ENCODE measurements around the gene LHFPL2. TPM values are rescaled to one million over a fixed set of nuclear protein-coding genes. Genes with fewer than 3 reads are reported as not detected.

LHFPL2 gene
- total RNA-seq, 4 donors from 2014 or later = 34.4 to 79.6 (median 51.5) TPM

GRCh38 chr5:78654386-78654785 is 5.8 kb upstream of the LHFPL2 start:
- no peaks in the 10 kb centered on the region for H3K36me3 ChIP-seq
- H3K9me3 ChIP-seq = no peaks in the 10 kb centered on the region
- peaks cover 0 to 21% (median 7%) of the 10 kb centered on the region in 4 donors for H3K4me1 ChIP-seq
- H3K4me3 ChIP-seq = no peak overlapping the region
- intact Hi-C loops (cut with DNase I; ENCODE audit: low total_unique reads) (no loop called here), in situ Hi-C loops (cut with MboI; ENCODE audit: low pct_ligation_motif_present in 1 of 4, low pct_unique_long_range_greater_than_20kb in 1 of 4, low sequenced_read_pairs in 3 of 4) (no loop called here)
- no peaks in the 10 kb centered on the region for H3K27me3 ChIP-seq
- WGBS, 2 donors (ENCODE audit: low coverage in 1 of 2) = 55 to 57% methylated on average over 1 of the region's 1 CpG
- DNase-seq = no peak
- H3K27ac ChIP-seq = no peak overlapping the region
- TF ChIP-seq CTCF (IDR thresholded peaks at IDR 0.05) = no peak

- no peak overlapping the region for H3K4me3 ChIP-seq
- 39 to 54% methylated on average over 4 to 6 of the region's 6 CpGs for WGBS, 2 donors (ENCODE audit: low coverage in 1 of 2)
- H3K27ac ChIP-seq = peak overlapping the region in 3 of 4 donors; percentile 11 to 38 (median 15)
- peaks cover 0 to 22% (median 7%) of the 10 kb centered on the region in 4 donors for H3K4me1 ChIP-seq
- intact Hi-C loops (cut with DNase I; ENCODE audit: low total_unique reads) = no loop called here
- TF ChIP-seq EP300 (IDR thresholded peaks at IDR 0.05; ENCODE audit: low read depth) (no peak), POLR2AphosphoS5 (IDR thresholded peaks at IDR 0.05) (no peak), POLR2A (IDR thresholded peaks at IDR 0.05) (no peak), CTCF (IDR thresholded peaks at IDR 0.05) (no peak)
- H3K36me3 ChIP-seq = no peaks in the 10 kb centered on the region
- no peaks in the 10 kb centered on the region for H3K9me3 ChIP-seq
- DNase-seq = no peak
- no peaks in the 10 kb centered on the region for H3K27me3 ChIP-seq
- in situ Hi-C loops (cut with MboI; ENCODE audit: low pct_ligation_motif_present in 1 of 4, low pct_unique_long_range_greater_than_20kb in 1 of 4, low sequenced_read_pairs in 3 of 4) = no loop called here
Measured at GRCh38 chr5:78653681-78654366, 5.3 kb upstream of the LHFPL2 start.

GRCh38 chr5:78653031-78653430 is 4.5 kb upstream of the LHFPL2 start:
- DNase-seq = no peak
- Histone ChIP-seq H3K27ac (no peak overlapping the region), H3K4me1 (peaks cover 0 to 22% (median 7%) of the 10 kb centered on the region in 4 donors), H3K9me3 (no peaks in the 10 kb centered on the region), H3K4me3 (no peak overlapping the region), H3K36me3 (no peaks in the 10 kb centered on the region), H3K27me3 (no peaks in the 10 kb centered on the region)
- 83 to 85% methylated on average over 2 of the region's 2 CpGs for WGBS, 2 donors (ENCODE audit: low coverage in 1 of 2)
- no peak for TF ChIP-seq EP300 (IDR thresholded peaks at IDR 0.05; ENCODE audit: low read depth)
- no peak for TF ChIP-seq CTCF (IDR thresholded peaks at IDR 0.05)
- intact Hi-C loops (cut with DNase I; ENCODE audit: low total_unique reads) = no loop called here
- in situ Hi-C loops (cut with MboI; ENCODE audit: low pct_ligation_motif_present in 1 of 4, low pct_unique_long_range_greater_than_20kb in 1 of 4, low sequenced_read_pairs in 3 of 4) = no loop called here

- H3K9me3 ChIP-seq = no peaks in the 10 kb centered on the region
- intact Hi-C loops (cut with DNase I; ENCODE audit: low total_unique reads) = no loop called here
- 83% methylated on average over 1 to 2 of the region's 2 CpGs for WGBS, 2 donors (ENCODE audit: low coverage in 1 of 2)
- H3K27me3 ChIP-seq = no peaks in the 10 kb centered on the region
- no peaks in the 10 kb centered on the region for H3K36me3 ChIP-seq
- DNase-seq = no peak
- H3K27ac ChIP-seq = no peak overlapping the region
- peaks cover 0 to 31% (median 15%) of the 10 kb centered on the region in 4 donors for H3K4me1 ChIP-seq
- in situ Hi-C loops (cut with MboI; ENCODE audit: low pct_ligation_motif_present in 1 of 4, low pct_unique_long_range_greater_than_20kb in 1 of 4, low sequenced_read_pairs in 3 of 4) = no loop called here
- TF ChIP-seq POLR2A (IDR thresholded peaks at IDR 0.05) = no peak
- TF ChIP-seq POLR2AphosphoS5 (IDR thresholded peaks at IDR 0.05) = no peak
- no peak for TF ChIP-seq CTCF (IDR thresholded peaks at IDR 0.05)
- no peak for TF ChIP-seq EP300 (IDR thresholded peaks at IDR 0.05; ENCODE audit: low read depth)
- no peak overlapping the region for H3K4me3 ChIP-seq
Measured at GRCh38 chr5:78651468-78651867, 2.9 kb upstream of the LHFPL2 start.

Data from transverse colon (tissue), 4 donors.